HG02623 (cell line): Measurements from ENCODE around the gene IL36A.

Experiments
- ATAC-seq: cut with Tn5 transposase; IDR thresholded peaks from one replicate; pipeline ENCODE4 v1.9.1; 2021; ENCODE audit warnings: moderate library complexity; ENCODE audit not compliant: unreplicated experiment

IL36A gene

DNA sequence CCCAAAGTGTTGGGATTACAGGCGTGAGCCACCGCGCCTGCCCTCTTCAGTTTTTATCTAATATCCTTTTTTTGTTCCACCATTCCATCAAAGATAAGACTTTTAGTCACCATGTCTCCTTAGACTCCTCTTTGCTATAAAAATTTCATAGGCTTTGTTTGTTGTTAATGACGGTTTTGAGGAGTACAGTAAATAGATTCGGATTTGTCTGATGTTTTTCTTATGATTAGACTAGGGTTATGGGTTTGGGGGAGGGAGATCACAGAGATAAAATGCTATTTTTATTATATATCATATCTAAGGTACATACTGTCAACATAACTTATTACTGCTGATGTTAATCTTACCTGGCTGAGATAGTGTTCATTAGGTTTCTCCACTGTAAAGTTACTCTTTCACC, 41.2 kb downstream of the IL36A start:
- ATAC-seq, result no peak

DNA sequence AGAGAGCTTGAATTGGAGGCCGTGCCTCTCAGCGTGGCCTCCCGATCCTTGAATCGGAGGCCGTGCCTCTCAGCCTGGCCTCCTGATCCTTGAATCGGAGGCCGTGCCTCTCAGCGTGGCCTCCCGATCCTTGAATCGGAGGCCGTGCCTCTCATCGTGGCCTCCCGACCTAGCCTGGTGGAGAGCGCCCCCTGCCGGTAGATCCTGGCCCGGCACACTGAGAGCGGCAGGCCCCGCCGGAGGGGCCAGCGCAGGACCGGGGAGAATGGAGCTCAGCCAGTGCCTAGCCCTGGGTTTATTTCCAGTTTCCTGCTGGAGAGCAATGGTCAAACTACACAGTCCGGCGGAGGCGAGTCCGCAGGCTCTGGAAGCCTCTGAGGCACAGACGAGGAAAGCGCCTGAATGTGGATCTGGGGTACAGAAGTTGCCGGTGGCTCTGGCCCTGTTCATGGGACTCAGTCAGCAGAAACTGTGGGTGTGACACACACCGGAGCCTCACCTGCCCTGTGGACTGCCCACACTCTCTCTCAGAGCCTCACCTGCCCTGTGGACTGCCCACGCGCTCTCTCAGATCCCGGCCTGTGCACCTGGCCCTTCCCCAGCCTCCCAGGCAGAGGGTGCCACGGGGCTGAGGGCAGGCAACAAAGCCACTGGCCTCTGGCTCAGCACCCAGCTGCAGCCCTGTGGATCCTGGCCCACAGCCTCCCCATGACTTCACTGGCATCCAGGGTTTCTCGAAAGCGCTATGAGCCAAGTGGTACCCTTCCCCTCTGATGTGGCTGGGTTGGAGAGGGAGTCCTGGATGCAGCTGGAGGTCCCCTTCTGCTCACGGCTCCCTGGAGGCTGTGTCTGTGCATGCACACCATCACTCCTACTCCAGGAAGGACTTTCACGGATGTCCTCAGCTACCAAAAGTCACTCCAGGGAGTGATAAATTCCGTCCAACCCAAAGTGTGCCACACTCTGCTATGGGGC, 45.9 kb downstream of the IL36A start:
- no peak for ATAC-seq

DNA sequence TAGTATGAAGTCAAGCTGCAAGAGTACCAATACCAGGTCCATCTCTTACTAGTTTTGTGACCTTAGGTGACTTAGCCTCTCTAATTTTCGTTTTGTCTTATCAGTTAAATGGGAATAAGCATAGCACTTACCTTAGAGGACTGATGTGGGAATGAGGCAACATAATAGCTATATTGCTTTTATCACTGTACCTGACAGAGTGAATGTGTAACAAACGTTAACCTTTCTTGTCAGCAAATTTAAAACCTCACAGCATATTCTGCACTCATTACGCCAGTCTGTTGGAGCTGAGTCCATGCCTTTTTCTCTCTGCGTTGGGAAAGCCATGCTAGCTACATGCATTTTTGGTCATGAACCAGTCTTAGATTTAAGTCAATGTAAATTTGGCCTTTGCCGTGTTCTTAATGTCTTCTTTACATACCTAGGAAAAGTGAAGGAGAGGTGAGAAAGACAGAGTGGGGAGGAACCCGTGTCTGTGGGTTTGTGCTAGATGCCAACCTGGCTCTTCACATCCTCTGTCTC, 47.2 kb downstream of the IL36A start, which contains the start of gene IL36B:
IL36B (minus strand) TSS at position 472 of the 522 bp plus-strand sequence.
- ATAC-seq, result no peak

DNA sequence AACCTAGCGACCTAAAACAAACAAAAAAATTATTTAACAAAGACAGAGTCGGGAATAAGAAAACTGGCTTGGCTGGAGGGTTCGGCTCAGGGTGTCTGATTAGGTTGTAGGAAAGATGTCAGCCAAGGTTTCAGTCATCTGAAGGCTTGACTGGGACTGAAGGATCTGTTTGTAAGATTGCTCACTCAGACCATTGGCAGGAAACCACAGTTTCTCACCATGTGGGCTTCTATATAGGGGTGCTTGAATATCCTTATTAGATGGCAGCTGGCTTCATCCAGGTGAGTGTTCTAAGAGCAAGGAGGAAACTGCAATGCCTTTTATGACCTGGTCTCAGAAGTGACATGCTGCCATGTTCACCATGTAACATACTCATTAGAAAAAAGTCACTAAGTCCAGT, 48.4 kb downstream of the IL36A start:
- ATAC-seq, result no peak

DNA sequence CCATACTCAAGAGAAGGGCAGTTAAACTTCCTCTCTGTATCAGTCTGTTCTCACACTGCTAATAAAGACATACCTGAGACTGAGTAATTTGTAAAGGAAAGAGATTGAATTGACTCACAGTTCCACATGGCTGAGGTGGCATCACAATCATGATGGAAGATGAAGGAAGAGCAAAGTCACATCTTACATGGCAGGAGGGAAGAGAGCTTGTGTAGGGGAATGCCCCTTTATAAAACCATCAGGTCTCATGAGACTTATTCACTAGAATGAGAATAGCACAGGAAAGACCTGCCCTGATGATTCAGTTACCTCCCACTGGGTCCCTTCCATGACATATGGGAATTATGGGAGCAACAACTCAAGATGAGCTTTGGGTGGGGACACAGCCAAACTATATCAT, 48.8 kb downstream of the IL36A start:
- no peak for ATAC-seq

DNA sequence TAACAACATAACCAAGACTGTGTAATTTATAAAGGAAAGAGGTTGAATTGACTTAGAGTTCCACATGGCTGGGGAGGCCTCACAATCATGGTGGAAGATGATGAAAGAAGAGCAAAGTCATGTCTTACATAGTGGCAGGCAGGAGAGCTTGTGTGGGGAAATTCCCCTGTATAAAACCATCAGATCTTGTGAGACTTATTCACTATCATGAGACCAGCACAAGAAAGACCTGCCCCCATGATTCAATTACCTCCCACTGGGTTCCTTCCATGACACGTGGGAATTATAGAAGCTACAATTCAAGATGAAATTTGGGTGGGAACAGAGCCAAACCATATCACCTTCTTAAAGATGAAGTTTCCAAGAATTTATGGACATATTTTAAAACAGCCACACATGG, 51.3 kb downstream of the IL36A start:
- ATAC-seq, result no peak

DNA sequence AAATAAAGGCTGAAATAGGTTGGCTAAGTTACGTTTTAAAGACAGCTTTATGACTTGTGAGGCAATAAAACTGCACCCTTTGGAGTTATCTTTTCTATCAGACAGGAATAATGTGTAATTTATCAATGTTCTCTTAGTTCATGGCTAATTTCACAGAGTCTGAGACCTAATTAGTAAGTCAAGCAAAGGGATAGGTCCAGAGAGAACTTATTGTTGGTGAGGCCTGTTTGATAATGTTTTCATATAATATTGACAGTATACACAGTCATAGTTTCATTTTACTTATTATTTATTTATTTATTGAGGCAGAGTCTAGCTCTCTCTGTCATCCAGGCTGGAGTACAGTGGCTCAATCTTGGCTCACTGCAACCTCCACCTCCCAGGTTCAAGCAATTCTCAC, 51.9 kb downstream of the IL36A start:
- no peak for ATAC-seq
